Esophagus squamous epithelium (tissue), 5 donors: ENCODE data around the gene C1QL1. TPM values are rescaled to one million over a fixed set of nuclear protein-coding genes. Genes with fewer than 3 reads are reported as not detected.

ENCODE experiments used
- DNase-seq: peaks from one replicate; lab custom pipeline; 2025; lab: John Stamatoyannopoulos, UW
- H3K27ac ChIP-seq, 4 donors: fragments of 200-600 bp; sonication (generic); one replicate each; pipeline ENCODE4 v1.5.1; 2016 to 2019; ENCODE audit warnings: mild to moderate bottlenecking in 1 of 4
- H3K27me3 ChIP-seq, 4 donors: fragments of 200-600 bp; sonication (generic); 1 replicate in 3 of 4; 2 replicates in 1 of 4; pipeline versions ENCODE4 v1.5.1 to v1.6.0; 2017 to 2021; ENCODE audit warnings: antibody characterized with exemption in 1 of 4
- H3K36me3 ChIP-seq, 3 donors: fragments of 200-600 bp; sonication (generic); one replicate each; pipeline ENCODE4 v1.5.1; 2016 to 2019
- H3K4me1 ChIP-seq, 3 donors: fragments of 200-600 bp; sonication (generic); one replicate each; pipeline ENCODE4 v1.5.1; 2017 to 2019
- H3K4me3 ChIP-seq, 4 donors: fragments of 200-600 bp; sonication (generic); 1 replicate in 3 of 4; 2 replicates in 1 of 4; pipeline ENCODE4 v1.5.1; 2016 to 2019; ENCODE audit warnings: mild to moderate bottlenecking in 2 of 4, moderate library complexity in 1 of 4
- H3K9me3 ChIP-seq, 3 donors: fragments of 200-600 bp; sonication (generic); one replicate each; pipeline ENCODE4 v1.5.1; 2016 to 2019
- POLR2A ChIP-seq, 4 donors: fragments of 450-650 bp; IDR thresholded peaks; one replicate each; pipeline ENCODE4 v1.6.1; 2017; ENCODE audit warnings: antibody characterized with exemption in 4 of 4, mild to moderate bottlenecking in 4 of 4, moderate library complexity in 3 of 4
- WGBS, 2 donors: methylation state at CpG; one replicate each; pipeline ENCODE4 v1.1.5; 2018; 5-methylcytosine and 5-hydroxymethylcytosine counted together
- intact Hi-C: fragments of 100-400 bp; cut with DNase I; formaldehyde crosslinking; loops from one replicate; pipeline ENCODE4 v1.15.0; 2022
- total RNA-seq, 4 donors: library from RNA; depleted of rRNA; stranded (reverse); fragments of >200 nt; gene quantifications; one replicate each; pipeline ENCODE4 v1.1.0, GENCODE V29; 2016
- TF ChIP-seq, protein P1 (sequence below), 6 experiments: fragments of 450-650 bp in 4 of 6; fragments of 200-600 bp in 2 of 6; sonication (generic) in 2 of 6; IDR thresholded peaks; one replicate each; pipeline ENCODE4 v1.5.1; 2016 to 2019; ENCODE audit warnings: antibody characterized with exemption in 6 of 6, mild to moderate bottlenecking in 4 of 6, moderate library complexity in 4 of 6
- donor health status: DM: yes; HTN: yes; CAD: no.

Gene C1QL1
- total RNA-seq, 4 donors from 2014 or later, result 0.35 to 2.3 (median 0.70) TPM; not detected in 1

DNA sequence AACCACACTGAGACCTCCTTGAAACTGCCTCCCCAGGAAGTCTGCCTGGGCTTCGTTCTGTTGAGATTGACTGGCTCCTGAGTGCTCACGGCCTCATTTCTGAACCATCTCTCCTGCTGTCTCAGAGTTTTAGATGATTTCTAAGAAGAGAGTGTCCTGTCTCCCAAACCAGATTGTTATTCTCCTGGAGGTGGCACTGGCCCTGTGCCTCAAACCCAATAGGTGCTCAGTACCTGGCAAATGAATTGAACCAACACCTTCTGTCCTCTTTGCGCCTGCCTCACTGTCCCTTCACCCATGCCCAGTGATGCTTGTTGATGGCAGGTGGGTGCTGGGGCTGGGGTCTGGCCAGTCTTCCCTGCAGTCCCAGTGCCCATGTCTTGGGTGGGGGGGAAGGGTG, 36.3 kb upstream of the C1QL1 start:
- Histone ChIP-seq H3K9me3 (no peaks in the 10 kb centered on the region), H3K36me3 (no peaks in the 10 kb centered on the region), H3K4me1 (no peaks in the 10 kb centered on the region), H3K4me3 (no peak overlapping the region), H3K27ac (no peak overlapping the region), H3K27me3 (no peaks in the 10 kb centered on the region)
- WGBS, 2 donors, result 87 to 91% methylated on average over 3 of the region's 3 CpGs
- TF ChIP-seq, protein P1, sequence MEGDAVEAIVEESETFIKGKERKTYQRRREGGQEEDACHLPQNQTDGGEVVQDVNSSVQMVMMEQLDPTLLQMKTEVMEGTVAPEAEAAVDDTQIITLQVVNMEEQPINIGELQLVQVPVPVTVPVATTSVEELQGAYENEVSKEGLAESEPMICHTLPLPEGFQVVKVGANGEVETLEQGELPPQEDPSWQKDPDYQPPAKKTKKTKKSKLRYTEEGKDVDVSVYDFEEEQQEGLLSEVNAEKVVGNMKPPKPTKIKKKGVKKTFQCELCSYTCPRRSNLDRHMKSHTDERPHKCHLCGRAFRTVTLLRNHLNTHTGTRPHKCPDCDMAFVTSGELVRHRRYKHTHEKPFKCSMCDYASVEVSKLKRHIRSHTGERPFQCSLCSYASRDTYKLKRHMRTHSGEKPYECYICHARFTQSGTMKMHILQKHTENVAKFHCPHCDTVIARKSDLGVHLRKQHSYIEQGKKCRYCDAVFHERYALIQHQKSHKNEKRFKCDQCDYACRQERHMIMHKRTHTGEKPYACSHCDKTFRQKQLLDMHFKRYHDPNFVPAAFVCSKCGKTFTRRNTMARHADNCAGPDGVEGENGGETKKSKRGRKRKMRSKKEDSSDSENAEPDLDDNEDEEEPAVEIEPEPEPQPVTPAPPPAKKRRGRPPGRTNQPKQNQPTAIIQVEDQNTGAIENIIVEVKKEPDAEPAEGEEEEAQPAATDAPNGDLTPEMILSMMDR (IDR thresholded peaks at IDR 0.05), result no peak
- no peak for TF ChIP-seq POLR2A (IDR thresholded peaks at IDR 0.05)
- DNase-seq, result no peak
- intact Hi-C loops, result no loop called here

- Histone ChIP-seq H3K4me1 (no peaks in the 10 kb centered on the region), H3K4me3 (no peak overlapping the region), H3K27me3 (no peaks in the 10 kb centered on the region), H3K36me3 (no peaks in the 10 kb centered on the region), H3K9me3 (no peaks in the 10 kb centered on the region), H3K27ac (no peak overlapping the region)
- intact Hi-C loops, result no loop called here
- no peak for TF ChIP-seq POLR2A (IDR thresholded peaks at IDR 0.05)
- TF ChIP-seq, protein P1 (IDR thresholded peaks at IDR 0.05), result no peak
- DNase-seq, result no peak
- 69 to 80% methylated on average over 7 to 8 of the region's 8 CpGs for WGBS, 2 donors
These were observed 35.8 kb upstream of the C1QL1 start for GRCh38 chr17:45003877-45004276.

DNA sequence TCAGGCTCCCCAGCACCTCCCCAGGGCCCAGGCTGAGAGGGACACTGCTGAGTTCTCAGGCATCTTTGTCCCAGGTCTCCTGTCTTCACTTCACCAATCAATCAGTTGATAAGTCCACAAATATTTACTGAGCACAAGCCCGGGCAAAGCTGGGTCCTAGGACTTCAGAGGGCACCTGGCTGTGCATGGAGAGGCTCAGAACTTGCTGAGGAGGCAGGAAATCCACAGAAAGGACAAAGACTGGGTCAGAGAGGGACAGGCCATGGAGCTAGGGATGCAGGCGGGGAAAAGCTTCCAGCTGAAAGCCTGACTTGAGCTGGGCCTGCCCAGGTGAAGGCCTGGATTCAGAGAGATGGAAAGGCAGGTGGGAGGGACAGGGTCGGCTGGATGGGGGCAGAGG, 33.2 kb upstream of the C1QL1 start:
- Histone ChIP-seq H3K4me3 (no peak overlapping the region), H3K27me3 (peaks cover 0 to under 1% (median 0%) of the 10 kb centered on the region in 4 donors), H3K4me1 (no peaks in the 10 kb centered on the region), H3K9me3 (no peaks in the 10 kb centered on the region), H3K27ac (no peak overlapping the region), H3K36me3 (no peaks in the 10 kb centered on the region)
- intact Hi-C loops, result no loop called here
- 71 to 73% methylated on average over 2 of the region's 3 CpGs for WGBS, 2 donors
- no peak for TF ChIP-seq POLR2A (IDR thresholded peaks at IDR 0.05)
- TF ChIP-seq, protein P1 (IDR thresholded peaks at IDR 0.05), result no peak
- no peak for DNase-seq

DNA sequence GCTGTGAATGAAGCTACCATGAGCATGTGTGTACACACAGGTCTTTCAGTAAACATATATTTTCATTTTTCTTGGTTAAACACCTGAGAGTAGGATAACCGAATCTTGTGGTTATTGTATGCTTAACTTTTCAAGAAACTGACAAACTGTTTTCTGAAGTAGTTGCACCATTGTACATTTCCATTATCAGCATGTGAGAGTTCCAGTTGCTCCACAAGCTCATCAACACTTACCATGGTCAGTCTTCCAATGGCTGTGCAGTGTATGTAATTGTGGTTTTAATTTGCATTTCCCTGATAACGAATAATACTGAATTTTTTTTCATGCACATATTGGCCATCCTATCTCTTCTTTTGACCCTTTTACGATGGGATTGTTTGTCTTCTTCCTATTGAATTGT, 31.3 kb upstream of the C1QL1 start:
- Histone ChIP-seq H3K4me3 (no peak overlapping the region), H3K9me3 (no peaks in the 10 kb centered on the region), H3K27me3 (peaks cover 0 to 11% (median 0%) of the 10 kb centered on the region in 4 donors), H3K27ac (no peak overlapping the region), H3K36me3 (no peaks in the 10 kb centered on the region), H3K4me1 (no peaks in the 10 kb centered on the region)
- intact Hi-C loops, result no loop called here
- no peak for DNase-seq
- TF ChIP-seq, protein P1 (IDR thresholded peaks at IDR 0.05), result no peak
- TF ChIP-seq POLR2A (IDR thresholded peaks at IDR 0.05), result no peak
- 86 to 91% methylated on average over 3 of the region's 3 CpGs for WGBS, 2 donors

- Histone ChIP-seq H3K27ac (no peak overlapping the region), H3K4me1 (no peaks in the 10 kb centered on the region), H3K36me3 (no peaks in the 10 kb centered on the region), H3K9me3 (no peaks in the 10 kb centered on the region), H3K4me3 (no peak overlapping the region), H3K27me3 (peaks cover 0 to 11% (median 0%) of the 10 kb centered on the region in 4 donors)
- TF ChIP-seq, protein P1 (IDR thresholded peaks at IDR 0.05), result no peak
- TF ChIP-seq POLR2A (IDR thresholded peaks at IDR 0.05), result no peak
- intact Hi-C loops, result no loop called here
- DNase-seq, result no peak
These were observed 30.5 kb upstream of the C1QL1 start for GRCh38 chr17:44998646-44999045.
